IPS-NIHi11 (cell line): ENCODE data around the gene SECISBP2.

Source experiments
- DNase-seq: peaks from one replicate; pipeline ENCODE4 v3.0.0; 2012; ENCODE audit warnings: mixed read lengths, low spot score

The SECISBP2 gene

DNA sequence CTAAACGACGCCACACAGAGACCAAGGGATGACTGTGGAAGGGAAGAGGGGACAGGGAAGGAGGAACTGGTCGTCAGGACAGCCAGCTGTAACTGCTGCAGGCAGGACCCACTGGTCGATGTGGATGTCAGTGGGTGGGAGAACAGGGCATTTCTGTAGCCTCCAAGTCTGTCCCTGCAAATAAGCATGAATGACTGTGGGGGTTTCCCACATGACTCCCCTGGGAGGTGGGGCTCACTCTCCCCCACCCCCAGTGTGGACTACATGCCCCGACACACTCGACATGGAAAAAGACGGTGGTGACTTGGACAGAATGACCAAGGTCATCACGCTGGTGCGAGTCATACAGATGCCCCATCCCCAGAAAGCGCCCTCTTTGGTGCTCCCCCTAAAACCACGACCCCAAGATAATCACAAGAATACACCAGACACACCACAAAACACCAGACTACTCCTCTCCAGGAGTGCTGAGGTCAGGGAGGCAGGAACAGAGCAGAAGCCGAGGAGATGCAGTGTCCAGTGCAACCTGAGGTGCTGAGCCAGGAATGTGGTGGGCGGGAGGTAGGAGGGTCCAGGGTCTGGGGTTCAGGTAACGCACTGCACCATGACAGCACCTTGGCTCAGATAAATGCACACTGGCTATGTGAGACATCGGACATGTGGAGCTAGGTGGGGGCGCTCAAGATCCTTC is 64.9 kb downstream of the SECISBP2 start:
- DNase-seq: peak; percentile 50

DNA sequence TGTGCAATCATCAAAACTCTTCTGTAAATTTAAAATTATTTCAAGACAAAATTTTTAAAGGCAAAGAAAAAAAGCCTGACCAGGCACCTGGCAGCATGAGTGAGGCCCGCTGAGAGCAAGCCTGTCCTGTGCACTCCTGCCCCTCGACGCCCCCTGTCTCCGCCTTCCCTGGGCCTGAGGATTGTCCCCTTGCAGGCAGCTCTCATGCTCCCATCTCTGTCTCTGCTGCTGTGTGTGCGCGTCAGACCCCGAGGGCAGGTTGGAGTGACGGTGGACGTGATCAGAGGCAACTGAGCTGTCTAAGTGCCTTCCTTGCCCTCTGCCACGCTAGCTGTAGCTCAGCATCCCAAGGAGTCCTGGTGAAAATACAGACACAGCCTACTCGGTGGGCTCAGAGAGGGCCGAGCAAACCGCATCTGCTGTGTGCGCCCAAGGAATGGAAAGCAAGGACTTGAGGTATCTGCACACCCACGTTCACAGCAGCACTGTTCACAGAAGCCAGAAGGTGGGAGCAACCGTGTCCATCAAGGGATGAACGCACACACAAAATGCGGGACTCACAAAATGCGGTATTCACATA is 65.5 kb downstream of the SECISBP2 start:
- no peak for DNase-seq

DNA sequence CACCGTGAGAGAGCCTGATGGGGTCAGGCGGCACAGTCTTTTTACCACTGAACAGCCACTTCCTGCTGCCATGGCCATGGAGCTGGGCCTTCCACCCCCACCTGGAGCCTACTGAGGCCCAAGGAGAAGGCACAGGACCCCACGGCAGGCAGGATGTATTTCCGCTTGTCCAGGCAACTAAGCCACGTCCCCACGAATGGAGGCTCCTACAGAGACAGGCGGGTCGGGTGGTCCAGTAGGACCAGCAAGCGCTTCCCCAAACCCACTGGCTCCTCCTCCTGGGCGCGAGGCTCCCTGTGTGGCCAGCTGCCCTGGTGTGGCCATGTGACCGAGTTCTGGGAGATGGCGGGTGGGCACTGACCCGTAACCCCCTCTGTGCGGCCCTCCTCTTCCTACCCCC is 66.5 kb downstream of the SECISBP2 start:
- DNase-seq: no peak

DNA sequence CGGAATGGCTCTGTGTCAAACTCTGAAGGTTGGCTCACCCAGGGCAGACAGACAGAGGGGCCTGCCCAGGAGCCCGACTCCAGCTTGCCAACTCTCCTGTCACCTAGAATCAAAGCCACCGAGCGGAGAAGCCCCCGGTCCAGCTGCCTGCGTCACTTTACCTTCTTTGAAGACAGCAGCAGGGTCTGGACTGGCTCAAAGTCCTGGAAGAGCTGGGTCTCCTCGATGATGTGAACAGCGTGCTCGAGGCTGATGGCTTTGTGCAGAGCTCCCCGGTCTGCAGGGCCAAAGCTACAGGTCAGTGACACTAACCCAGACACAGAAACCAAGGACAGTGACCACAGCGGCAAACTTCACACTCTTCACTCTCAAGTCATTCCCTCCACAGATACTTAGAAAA is 67.9 kb downstream of the SECISBP2 start:
- no peak for DNase-seq

DNA sequence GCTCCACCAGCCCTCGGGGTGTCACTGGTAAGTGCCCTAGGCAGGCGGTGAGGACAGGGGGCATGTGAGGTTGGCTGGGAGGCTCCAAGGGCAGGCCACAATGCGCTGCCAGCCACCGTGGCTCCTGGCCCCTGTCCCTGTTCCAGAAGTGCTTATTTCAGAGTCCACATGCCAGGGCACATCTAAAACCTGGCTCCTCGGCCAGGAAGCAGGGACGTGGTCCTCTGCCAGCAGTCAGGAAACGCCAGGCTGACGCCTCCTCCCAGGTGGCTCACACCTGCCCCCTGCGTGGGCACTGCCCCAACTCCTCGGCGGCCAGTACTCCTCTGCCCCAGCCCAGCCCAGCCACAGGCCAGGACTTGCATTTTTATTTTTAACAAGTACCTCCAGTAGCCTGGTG is 68.5 kb downstream of the SECISBP2 start:
- DNase-seq: no peak

DNA sequence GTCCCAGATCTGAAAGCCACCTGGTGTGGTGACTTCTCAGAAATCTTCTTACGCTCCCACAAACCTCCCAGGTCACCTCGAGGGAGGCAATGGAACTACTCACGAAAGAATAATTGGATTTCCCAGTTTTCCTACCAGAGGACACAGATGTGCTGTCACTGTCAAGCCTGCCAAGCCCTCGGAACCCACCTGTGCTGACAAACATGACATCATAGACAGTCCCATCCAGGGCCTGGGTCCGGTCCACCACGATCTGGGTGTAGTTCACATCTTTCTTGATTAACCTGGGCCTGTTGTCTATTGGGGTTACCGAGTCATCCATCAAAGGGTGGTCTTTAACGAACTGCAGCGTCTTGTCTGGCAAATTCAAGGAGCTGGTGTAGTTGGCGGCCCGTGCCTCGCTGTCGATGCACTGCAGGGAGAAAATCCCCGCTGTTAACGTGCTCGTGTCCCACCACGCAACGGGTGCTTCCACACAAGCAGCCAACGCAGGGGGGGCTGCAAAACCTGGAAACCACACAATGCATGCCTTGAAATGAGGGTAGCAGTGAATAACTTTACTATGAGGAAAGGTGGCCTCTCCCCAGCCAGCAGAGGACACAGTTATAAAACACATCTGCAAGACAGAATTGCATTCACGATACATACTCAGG is 69.0 kb downstream of the SECISBP2 start:
- no peak for DNase-seq

DNA sequence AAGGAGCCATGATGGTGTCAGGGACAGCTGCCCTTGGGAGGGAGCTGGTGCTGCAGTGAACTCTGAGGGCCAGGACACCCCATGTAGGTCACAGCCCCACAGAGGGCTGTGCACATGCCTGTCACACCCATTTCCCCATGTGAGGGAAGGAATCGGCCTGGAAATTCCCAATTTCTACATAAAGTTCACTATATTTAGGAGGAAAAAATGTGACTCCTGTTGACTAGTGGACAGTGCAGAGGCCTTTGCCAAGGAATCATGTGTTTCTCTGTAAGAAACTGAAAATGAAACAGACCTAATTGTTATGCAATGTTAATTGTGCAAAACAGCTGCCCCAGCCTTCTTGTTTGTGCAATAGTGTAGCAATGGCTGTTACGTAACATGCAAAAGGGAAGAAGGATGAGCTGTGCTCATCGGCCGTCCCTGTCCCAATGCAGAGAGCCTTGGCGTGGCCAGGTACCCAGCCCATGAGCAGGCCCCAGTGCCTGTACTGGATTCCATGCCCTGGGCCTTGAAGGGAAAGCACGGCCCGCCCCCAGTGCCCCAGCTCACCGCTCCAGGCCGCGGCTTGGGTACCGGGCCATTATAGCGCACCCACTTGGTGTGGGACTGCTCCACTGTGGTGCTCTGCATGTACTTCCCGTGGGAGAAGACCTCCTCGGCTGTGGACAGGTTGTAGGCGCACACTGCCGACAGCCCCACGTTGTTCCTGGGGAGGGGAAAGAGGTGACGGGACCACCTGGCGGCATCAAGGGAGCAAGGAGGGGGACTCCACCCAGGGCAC is 70.0 kb downstream of the SECISBP2 start:
- DNase-seq: no peak

DNA sequence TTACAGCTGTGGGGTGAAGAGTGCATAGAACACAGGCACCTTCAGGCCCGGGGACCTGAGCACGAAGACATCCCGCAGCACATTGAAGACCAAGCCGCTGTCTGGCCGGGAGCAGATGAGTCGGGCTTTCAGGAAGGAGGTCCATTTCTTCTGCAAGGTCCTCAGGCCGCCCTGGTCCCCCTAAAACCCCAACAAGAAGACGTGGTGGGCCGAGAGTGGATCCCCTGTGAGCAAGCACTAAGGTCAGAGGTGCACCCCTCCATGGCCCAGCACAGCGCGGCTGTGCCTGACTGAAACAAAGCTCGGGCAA is 70.5 kb downstream of the SECISBP2 start:
- no peak for DNase-seq

DNA sequence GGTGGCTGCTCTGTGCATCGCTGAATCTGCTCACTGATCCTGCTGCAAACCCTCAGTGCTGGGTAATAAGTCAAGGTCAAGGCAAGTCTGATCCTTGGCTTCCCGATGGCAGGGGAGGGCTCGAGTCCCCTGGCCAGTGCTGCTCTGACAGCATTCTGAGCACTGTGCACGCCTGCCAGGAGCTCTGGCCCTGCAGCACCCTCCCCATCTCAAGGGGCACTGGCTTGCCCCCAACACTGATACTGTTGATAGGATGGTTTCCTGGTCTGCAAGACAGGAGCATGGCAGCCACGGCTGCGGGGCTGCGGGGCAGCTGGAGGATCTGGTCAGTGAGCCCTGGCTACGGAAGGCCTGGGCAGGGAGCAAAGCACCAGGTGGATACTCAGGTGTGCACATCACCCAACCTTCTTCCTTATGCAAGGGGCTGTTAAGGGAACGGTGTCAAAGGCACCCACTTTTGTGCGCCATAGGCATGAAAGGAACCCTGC is 71.8 kb downstream of the SECISBP2 start:
- DNase-seq: no peak

DNA sequence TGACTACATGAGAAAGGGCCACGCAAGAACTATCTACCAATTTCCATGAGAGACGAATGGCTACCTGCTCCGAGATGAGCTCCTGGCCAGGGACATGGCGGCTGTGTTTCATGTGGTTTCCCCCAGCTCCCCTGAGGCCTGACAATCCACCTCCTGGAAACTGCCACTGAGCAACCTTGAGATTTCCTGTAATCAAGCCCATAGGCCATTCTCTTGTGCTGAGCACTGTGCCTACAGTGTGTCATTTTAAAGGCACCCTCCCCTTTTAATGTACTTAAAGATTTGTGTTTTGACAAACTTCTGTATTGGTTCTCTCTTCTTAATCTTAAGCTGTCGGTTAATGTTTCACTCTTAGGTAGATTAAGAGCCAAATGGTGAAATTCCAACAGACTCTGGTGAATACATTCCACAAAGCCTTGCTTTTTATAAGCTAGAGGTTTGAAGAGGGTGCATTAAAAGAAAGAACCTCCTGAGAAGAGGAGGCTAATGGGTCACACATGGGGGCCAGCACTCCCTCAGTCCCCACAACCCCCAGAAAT is 72.3 kb downstream of the SECISBP2 start:
- no peak for DNase-seq

DNA sequence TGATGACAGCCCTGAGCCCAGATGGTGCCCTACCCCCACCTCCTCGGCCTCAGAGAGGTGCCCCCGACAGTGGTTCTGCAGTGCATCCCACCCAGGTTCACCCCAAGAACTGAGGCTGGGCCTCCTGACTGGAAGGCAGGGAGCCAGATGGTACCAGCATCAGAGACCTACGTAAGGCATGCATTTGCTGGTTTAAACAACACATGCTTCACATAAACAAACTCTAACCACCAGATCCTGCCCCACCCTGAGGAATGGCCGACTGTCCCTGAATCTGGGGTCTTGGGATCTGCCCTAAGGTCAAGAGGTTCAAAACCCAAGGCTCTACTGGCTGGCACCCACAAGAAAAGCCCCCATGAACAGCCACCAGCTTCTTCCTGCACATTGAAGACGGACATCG is 73.3 kb downstream of the SECISBP2 start:
- DNase-seq: no peak

DNA sequence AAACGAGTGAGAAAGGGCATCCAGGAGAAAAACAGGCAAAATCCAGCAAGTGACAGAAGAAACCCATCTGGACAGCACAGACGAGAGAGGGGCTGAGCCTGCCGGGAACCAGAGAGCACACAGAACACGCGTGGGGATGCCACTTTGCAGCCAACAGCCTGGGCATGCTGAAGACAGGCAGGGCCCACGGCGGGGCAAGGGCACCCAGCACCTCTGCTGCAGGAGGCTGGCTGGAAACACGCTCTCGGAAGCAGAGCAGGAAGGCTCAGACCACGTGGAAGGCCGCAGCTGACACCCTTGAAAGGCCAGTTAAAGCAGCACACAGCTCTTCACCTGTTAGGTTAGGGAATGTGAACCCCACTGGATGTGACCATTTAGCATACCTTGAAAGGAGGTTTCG is 76.1 kb downstream of the SECISBP2 start:
- no peak for DNase-seq

DNA sequence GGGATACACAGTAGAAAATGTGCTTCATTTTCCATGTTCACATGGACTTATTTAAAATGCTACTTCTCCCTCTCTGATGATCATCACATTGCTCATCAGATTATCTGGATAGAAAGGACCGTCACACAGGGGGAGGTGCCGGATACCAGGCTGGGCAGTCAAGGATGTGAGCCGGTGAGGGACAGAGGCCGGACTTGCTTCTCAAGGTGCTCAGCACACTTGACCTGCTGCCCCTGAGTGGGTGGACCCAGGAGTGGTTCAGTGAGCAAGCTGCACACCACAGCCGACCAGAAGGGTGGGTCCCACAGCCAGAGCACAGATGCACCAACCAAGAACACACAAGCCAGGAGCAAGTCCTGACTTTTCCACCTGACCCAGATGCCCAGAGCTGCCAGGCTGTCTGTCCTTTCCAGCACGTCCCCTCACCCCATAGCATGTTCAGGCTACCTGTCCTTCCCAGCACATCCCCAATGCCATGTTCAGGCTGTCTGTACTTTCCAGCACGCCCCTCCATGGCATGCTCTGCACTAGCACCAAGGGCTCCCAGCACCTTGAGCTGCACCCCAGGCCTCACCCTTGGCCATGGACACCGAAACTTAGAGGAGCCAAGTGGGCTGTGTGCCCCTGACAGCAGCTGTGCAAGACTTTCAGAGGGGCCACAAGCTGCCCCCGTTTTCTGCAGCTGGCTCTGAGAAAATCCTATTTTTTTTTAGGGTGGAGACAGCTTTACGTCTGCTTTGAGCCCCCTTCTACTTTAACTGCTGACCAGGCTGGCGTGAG is 77.8 kb downstream of the SECISBP2 start:
- no peak for DNase-seq

DNA sequence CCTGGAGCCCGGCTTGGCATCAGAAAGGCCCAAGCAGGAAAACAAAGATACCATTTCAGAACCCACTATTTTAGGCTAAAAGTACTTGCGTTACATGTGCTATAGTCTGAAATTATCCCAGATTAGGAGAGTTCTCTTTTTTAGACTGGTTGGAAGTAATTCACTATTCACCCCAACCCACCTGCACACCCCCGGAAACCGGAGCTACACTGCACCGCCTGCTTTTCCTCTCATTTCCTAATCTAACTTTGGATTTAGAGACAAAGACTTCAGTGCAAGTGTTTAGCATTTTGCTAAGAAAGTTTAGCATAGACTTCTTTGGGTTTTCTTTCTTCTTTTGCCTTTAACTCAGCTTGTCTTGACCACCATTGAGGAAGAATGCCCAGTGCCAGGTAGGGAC is 79.2 kb downstream of the SECISBP2 start:
- DNase-seq: no peak

DNA sequence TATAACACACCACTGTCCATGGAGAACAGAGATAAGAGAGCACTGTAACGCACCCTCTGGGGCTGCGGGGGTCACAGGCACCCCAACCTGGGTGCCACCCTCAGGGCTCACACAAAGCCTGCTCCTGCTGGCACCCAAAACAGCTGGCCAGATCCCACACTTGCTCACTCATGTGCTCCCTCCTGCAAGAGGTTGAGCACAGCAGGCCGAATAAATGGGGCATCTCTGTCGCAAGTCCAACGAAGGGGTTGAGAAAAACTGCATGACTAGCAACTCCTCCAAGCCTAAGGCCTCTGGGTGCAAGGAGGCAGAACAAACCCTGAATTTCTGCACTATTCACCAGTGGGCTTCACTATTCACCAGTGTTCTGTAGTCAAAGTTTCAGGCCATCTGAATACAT is 80.3 kb downstream of the SECISBP2 start:
- DNase-seq: no peak

DNA sequence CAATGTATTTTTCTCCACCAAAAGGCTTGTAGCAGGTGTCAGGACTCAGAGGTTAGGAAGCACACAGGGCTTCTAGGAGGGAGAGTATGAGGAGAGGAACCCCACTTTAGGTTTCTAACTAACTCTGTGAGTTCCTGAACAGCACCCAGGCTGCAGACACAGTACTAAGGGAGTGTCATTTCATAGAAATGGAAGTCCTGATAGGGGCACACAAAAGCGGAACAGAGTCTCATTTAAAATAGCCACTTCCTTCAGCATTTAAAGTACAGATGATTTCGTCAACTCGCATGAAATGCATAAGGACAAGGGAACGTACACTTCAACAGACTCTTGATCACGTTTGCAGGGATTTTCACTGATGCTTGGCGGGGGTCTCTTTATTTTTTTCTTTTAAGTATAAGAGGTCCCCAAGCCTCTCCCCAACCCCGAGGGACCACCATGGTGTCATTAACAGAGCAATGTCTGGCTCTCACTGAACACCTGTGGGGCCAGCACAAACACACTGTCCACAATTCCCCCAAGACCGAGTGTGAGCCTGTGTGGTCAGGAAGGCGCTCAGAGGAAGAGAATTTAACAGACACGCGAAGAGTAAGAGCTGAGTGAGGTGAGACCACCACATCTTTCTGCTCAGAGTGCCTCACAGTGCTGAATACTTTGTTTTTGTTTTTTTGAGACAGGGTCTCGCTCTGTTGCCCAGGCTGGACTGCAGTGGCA is 82.3 kb downstream of the SECISBP2 start:
- no peak for DNase-seq

DNA sequence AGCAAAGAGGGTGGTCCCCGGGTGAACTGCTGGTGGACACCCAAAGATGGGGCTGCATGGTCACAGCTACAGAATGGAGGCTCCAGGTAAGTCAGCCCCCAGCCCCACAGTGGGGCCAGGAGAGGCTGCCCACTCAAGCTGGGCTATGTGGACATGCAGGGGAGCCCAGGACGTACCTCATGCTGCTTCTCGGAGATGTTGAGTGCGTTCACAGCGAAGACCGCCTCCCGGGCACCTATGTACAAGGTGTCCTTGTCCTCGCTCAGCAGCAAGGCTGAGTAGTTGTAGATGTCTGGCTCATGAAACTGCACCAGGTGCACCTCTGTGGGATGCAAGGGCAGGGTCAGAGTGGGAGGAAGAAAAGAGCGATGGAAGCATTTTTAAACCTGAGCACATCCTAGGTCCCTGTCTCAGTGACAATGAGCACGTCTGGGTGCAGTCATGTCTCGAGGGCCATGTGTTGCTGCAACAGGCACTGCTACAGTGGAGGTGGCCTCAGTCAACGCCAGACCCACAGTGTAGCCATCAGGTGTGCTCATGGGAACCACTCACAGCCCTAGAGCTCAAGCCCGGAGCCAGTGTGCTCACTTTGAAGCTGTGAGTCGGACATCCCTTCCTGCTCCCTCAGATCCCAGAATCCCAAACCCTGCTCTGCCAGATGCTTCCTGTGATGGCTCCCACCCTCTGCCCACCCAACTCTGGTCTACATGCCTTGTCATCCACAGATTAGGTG is 84.6 kb downstream of the SECISBP2 start:
- DNase-seq: no peak

DNA sequence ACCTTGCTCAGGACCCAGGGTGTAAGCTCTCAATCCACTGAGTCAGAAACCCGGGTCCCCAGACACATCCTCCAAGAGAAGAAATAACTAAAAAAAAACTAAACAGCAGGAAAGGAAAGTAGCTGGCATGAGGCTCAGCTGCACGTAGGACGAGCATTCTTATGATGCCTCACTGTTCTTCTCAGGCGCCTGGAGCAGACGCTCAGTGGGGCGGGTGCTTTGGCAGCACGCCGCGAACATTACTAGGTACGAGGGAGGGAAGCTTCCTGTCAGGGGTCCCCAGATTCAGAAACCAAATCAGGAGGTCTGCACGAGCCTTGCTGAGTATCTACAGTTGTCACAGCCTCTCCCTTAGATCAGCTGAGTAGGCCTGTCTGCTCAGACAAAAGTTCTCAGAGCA is 85.8 kb downstream of the SECISBP2 start:
- no peak for DNase-seq

DNA sequence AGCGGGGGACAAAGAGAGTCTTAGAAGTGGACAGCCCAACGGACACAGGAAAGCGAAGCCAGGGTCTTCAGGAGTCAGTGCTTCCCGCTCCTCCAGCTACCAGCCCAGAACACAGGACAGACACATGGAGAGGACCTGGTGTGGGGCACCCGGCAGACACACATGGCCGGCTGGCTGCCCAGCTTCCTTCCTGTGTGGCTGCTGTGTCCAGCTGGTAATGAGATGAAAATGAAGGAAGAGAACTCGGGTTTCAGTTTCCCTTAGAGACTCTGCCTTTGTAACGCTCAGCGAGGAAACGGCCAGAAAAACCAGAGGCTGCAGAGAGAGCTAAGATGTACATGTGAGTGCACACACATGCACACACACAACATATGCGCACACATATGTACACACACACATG is 87.5 kb downstream of the SECISBP2 start:
- DNase-seq: no peak

DNA sequence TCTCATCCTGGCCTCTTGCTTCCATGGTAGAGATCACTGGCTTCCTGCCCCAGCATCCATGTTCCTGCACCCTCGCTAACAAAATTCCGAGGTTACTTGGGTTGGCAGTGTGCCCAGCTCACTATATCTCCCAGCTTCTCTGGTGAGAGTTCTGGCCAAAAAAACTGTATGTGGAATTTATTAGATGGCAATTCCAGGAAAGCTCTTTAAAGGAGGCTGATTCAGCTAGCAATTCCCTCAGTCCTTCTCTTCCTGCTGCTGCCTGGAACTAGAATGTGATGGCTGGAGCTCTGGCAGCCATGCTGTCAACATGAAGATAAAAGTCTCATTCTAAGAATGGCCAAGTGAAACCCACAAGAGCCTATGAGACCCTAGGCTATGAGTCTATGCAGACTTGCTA is 88.8 kb downstream of the SECISBP2 start:
- no peak for DNase-seq
